Stromal cell of bone marrow (primary cell): ENCODE results near the gene TMEM123.
A peak's percentile ranks its signal among the peaks of the same experiment; 100 is the strongest.
"Not testable (repeated sequence)": the region's sequence is repeated elsewhere in the genome, so short reads cannot be mapped to it uniquely, and the experiment has no call there.

ENCODE experiments used
- DNase-seq: peaks from one replicate; pipeline ENCODE4 v3.0.0-alpha.2; 2012; ENCODE audit warnings: low read depth

The TMEM123 gene

GRCh38 chr11:102449651-102450570 lies 2.7 kb downstream of the TMEM123 start:
- no peak for DNase-seq

GRCh38 chr11:102448869-102449224 lies 3.7 kb downstream of the TMEM123 start:
- no peak for DNase-seq

GRCh38 chr11:102447941-102448868 lies 4.4 kb downstream of the TMEM123 start:
- DNase-seq, result no peak

GRCh38 chr11:102447193-102447592 lies 5.4 kb downstream of the TMEM123 start:
- no peak for DNase-seq

GRCh38 chr11:102446606-102447005 lies 6.0 kb downstream of the TMEM123 start:
- peak; percentile 27 for DNase-seq

- DNase-seq, result not testable (repeated sequence)
Observed at GRCh38 chr11:102444693-102445092, 7.9 kb downstream of the TMEM123 start.

GRCh38 chr11:102444142-102444541 lies 8.4 kb downstream of the TMEM123 start:
- DNase-seq, result not testable (repeated sequence)

- not testable (repeated sequence) for DNase-seq
Observed at GRCh38 chr11:102439063-102439363, 13.6 kb downstream of the TMEM123 start.

- no peak for DNase-seq
Observed at GRCh38 chr11:102438311-102439062, 14.1 kb downstream of the TMEM123 start.

GRCh38 chr11:102437727-102438126 lies 14.8 kb downstream of the TMEM123 start:
- DNase-seq, result no peak

GRCh38 chr11:102436976-102437375 lies 15.6 kb downstream of the TMEM123 start:
- no peak for DNase-seq

- DNase-seq, result peak; percentile 71
Observed at GRCh38 chr11:102436561-102436960, 16.0 kb downstream of the TMEM123 start.

- no peak for DNase-seq
Observed at GRCh38 chr11:102435688-102436087, 16.9 kb downstream of the TMEM123 start.

GRCh38 chr11:102433571-102433970 lies 19.0 kb downstream of the TMEM123 start:
- not testable (repeated sequence) for DNase-seq

GRCh38 chr11:102432560-102432959 lies 20.0 kb downstream of the TMEM123 start:
- not testable (repeated sequence) for DNase-seq

- no peak for DNase-seq
Observed at GRCh38 chr11:102431404-102431803, 21.2 kb downstream of the TMEM123 start.

- no peak for DNase-seq
Observed at GRCh38 chr11:102430158-102430836, 22.3 kb downstream of the TMEM123 start.

- no peak for DNase-seq
Observed at GRCh38 chr11:102429691-102430090, 22.9 kb downstream of the TMEM123 start.

GRCh38 chr11:102429226-102429625 lies 23.3 kb downstream of the TMEM123 start:
- DNase-seq, result no peak

GRCh38 chr11:102428696-102429095 lies 23.9 kb downstream of the TMEM123 start:
- DNase-seq, result no peak

GRCh38 chr11:102427068-102427467 lies 25.5 kb downstream of the TMEM123 start:
- DNase-seq, result no peak

- DNase-seq, result no peak
Observed at GRCh38 chr11:102426570-102426969, 26.0 kb downstream of the TMEM123 start.
